GM12801 (cell line): ENCODE data around the gene IRF9.

ENCODE experiments used
- CTCF ChIP-seq: IDR thresholded peaks from one replicate; pipeline ENCODE4 v1.5.1; 2011; ENCODE audit warnings: control low read depth; ENCODE audit not compliant: insufficient read length; ENCODE audit errors: extremely low read depth

IRF9 gene, protein sequence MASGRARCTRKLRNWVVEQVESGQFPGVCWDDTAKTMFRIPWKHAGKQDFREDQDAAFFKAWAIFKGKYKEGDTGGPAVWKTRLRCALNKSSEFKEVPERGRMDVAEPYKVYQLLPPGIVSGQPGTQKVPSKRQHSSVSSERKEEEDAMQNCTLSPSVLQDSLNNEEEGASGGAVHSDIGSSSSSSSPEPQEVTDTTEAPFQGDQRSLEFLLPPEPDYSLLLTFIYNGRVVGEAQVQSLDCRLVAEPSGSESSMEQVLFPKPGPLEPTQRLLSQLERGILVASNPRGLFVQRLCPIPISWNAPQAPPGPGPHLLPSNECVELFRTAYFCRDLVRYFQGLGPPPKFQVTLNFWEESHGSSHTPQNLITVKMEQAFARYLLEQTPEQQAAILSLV

GRCh38 chr14:24160850-24161804 is at the start of gene IRF9:
IRF9 (plus strand) TSS chr14:24161265; CDS start chr14:24162145, 880 bp downstream.
- TF ChIP-seq CTCF, result peak; percentile 65

GRCh38 chr14:24113379-24113800 is 47.7 kb upstream of the IRF9 start:
- no peak for TF ChIP-seq CTCF

- no peak for TF ChIP-seq CTCF
Measured at GRCh38 chr14:24113801-24114531, 47.1 kb upstream of the IRF9 start.

DNA sequence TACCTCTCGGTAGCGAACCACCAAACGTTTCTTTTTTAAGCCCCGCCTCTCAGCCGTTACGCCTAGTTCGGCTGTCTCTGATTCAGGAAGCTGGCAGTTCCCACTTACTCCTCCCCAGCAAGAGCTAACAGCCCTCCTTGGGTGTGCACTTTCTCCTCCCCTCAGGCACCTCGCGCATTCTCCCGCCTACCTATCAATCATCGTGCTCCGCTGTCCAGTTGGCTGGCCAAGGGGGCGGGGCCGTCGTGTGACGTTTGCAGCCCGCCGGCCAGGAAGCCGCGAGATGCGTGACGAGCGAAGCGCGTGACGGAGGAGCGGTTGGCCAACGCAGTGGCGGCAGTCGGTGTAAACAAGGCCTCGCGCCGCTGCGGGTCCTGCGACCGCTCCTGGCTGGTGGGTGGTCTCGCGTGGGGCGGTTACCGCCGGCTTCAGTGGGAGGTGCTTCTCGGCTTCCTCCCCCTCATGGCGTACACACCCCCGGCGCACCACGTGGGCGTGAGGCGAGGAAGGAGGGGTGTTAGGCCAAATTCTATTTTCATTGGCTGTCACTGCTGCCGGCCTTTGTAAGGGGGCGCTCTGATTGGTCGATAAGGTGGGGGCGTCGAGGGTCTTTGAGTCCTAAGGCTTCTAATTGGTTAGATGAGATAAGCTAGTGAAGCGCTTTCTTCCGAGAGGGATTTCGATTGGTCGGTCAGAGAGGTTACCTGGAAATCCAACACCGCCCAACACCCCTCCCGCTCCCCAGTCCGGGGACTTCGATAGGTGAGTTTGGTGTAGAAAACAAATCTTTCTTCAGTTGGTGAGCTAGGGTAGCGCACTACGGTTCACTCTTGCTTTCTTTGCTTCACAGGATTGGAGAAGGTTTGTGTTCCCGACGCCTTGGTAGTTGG is 46.3 kb upstream of the IRF9 start, which contains the start of the genes DCAF11 and NRL:
Gene DCAF11, plus strand, starts transcription at position 246 of the 890 bp plus-strand sequence. CDS start 818 bp downstream, outside the sequence.
Gene NRL, minus strand, starts transcription at position 418 of the 890 bp plus-strand sequence. CDS start 32,101 bp downstream, outside the sequence.
- TF ChIP-seq CTCF, result no peak

DNA sequence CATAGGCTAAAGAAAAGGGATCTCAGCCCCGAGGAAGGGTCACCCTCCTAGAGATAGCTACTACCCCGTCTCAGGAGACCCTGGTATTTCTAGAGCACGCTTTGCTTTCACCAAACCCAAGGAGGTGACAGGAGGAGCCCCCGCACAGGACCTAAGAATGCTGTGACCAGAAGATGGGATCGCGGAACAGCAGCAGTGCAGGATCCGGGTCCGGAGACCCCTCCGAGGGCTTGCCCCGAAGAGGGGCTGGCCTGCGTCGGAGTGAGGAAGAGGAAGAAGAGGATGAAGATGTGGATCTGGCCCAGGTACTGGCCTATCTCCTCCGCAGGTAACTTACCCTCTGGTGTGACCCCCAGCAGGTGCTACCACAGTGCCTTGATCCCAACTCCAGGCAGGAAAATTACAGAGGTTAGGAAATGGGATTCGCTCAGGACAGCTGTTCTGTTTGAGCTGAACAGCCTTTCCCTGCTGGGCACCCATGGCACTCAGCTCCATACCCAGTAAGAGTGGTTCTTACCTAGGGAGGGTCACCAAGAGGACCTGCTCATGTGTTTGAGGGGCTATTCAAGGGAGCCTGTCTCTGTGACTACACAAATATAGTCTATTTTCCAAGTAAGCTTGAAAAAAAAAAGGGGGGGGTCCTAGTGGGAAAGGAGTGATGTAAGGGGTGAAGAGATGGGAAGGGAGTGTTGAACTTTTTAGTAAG is 45.5 kb upstream of the IRF9 start:
- TF ChIP-seq CTCF, result no peak

- no peak for TF ChIP-seq CTCF
Measured at GRCh38 chr14:24116128-24116814, 44.8 kb upstream of the IRF9 start.
